Adrenal gland (tissue), 12 donors: ENCODE results near the gene LAMP1. TPM values are rescaled to one million over a fixed set of nuclear protein-coding genes. Genes with fewer than 3 reads are reported as not detected.

Experiments used
- DNase-seq, 7 donors: peaks; one replicate each; pipeline ENCODE4 v3.0.0-alpha.2; 2019 to 2020
- H3K27ac ChIP-seq, 5 donors: fragments of 200-600 bp; sonication (generic) in 4 of 5; 1 replicate in 3 of 5; 2 replicates in 2 of 5; pipeline versions ENCODE4 v1.5.1 to v1.8.0; 2016 to 2020; ENCODE audit warnings: mild to moderate bottlenecking in 1 of 5
- H3K27me3 ChIP-seq: fragments of 200-600 bp; 2 replicates; pipeline ENCODE4 v1.8.0; 2021
- H3K36me3 ChIP-seq, 2 donors: fragments of 200-600 bp; replicated peaks in 1 of 2; 1 replicate in 1 of 2; 2 replicates in 1 of 2; pipeline versions ENCODE4 v1.5.1 to v1.8.0; 2018 to 2022
- H3K4me1 ChIP-seq, 2 donors: fragments of 200-600 bp; replicated peaks in 1 of 2; 1 replicate in 1 of 2; 2 replicates in 1 of 2; pipeline versions ENCODE4 v1.5.1 to v1.8.0; 2018 to 2021
- H3K4me3 ChIP-seq, 4 donors: fragments of 200-600 bp; sonication (generic) in 3 of 4; one replicate each; pipeline ENCODE4 v1.5.1; 2016 to 2018
- H3K9me3 ChIP-seq, 3 donors: fragments of 200-600 bp; sonication (generic) in 1 of 3; replicated peaks in 1 of 3; 1 replicate in 2 of 3; 2 replicates in 1 of 3; pipeline versions ENCODE4 v1.5.1 to v1.8.0; 2016 to 2021
- POLR2A ChIP-seq, 2 donors: fragments of 450-650 bp; IDR thresholded peaks; one replicate each; pipeline ENCODE4 v1.6.1; 2017; ENCODE audit warnings: antibody characterized with exemption in 2 of 2, mild to moderate bottlenecking in 2 of 2, moderate library complexity in 1 of 2
- WGBS, 4 donors: extraction: QIAGEN DNeasy Blood & Tissue Kit in 2 of 4; methylation state at CpG; one replicate each; pipeline versions ENCODE4 v1.1.5 to v1.1.7; 2013 to 2017; 5-methylcytosine and 5-hydroxymethylcytosine counted together
- intact Hi-C, 2 donors: fragments of 100-400 bp; cut with DNase I; formaldehyde crosslinking; loops; one replicate each; pipeline versions ENCODE4 v1.14.1 to v1.15.0; 2022 to 2023
- polyA plus RNA-seq, 3 donors: library from polyadenylated mRNA; stranded (reverse); fragments of 200-250 nt in 2 of 3; fragments of 350-450 nt in 1 of 3; fragmentation: Illumina TruSeq in 1 of 3; extraction: RNeasy Lipid Tissue Mini Kit (QIAGEN cat#74804) in 1 of 3; gene quantifications; one replicate each; pipeline ENCODE4 v1.2.3, GENCODE V29; 2013 to 2014
- total RNA-seq, 9 donors: library from RNA; depleted of rRNA in 4 of 9; stranded (reverse); fragments of >200 nt in 4 of 9; fragments of 120-200 nt in 1 of 9; fragmentation: NEBNext Ultra II Directional in 1 of 9; extraction: Animal tissue kit (Norgen Biotek cat#: 25700) in 1 of 9; gene quantifications; one replicate each; pipeline versions ENCODE4 v1.1.0 to v1.2.4, GENCODE V29; 2013 to 2023
- TF ChIP-seq, protein P1 (sequence below), 6 experiments: fragments of 450-650 bp in 4 of 6; fragments of 200-600 bp in 2 of 6; sonication (generic) in 1 of 6; IDR thresholded peaks; 1 replicate in 5 of 6; 2 replicates in 1 of 6; pipeline versions ENCODE4 v1.5.1 to v1.8.0; 2016 to 2021; ENCODE audit warnings: antibody characterized with exemption in 6 of 6, mild to moderate bottlenecking in 2 of 6, moderate library complexity in 1 of 6
- donor health status: healthy with polysubstance abuse.
- donor health status: Bipolar disorder and iron deficiency.
- donor health status: DM: yes; HTN: yes; CAD: no.
- donor health status: DM: no; HTN: no; CAD: no.
- donor health status: DM: no; HTN: no; CAD: no.
- donor health status: DM: yes; HTN: yes; CAD: no.

Gene LAMP1
- total and polyA plus RNA-seq, 12 donors, result 40.6 to 267 (median 172) TPM

DNA sequence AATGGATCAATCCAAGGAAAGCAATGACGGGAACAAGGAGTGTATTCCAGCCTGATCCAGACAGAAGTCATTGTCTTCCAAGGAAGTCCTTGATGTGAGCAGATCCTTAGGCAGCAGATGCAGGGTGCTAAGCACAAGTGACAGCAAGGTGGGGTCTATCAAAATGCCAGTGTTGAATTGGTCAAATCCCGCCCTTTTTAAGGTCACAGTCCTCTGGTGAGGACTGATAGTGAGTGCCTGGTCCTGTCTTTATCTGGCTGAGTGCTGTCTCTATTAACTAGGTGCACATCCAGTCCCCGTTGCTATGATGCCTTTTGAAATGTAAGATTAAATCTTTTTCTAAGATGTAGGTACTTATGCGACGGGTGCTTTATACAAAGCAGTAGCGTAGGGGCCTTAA lies 1.3 kb upstream of the LAMP1 start:
- no peaks in the 10 kb centered on the region for H3K9me3 ChIP-seq
- intact Hi-C loops, result no loop called here

DNA sequence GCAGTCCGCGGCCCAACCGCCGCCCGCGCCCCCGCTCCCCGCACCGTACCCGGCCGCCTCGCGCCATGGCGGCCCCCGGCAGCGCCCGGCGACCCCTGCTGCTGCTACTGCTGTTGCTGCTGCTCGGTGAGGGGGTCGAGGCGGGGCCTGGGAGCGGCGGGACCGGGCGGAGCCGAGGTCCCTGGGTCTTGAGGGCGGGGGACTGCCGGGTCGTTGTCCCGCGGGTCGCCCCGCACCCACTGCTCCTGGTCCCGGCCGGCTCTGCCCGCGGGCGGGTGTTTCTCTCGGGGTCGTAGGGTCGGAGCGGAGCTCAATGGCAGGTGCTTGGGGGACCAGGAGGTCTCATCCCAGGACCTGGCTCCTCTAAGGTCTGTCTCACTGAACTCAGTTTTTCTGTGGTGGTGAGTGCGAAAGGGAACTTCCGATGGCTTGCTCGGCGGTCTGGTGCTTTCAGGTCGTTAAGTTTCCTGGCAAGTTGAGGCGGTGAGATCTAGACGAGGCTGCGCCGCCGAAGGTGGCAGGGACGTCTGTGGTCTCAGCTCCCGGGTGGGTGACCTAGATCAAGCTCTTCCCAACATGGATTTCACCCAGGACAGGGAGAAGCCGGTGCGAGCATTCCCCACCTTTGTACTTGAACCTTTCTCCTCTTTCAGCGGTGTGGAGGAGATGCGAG lies 467 bp downstream of the LAMP1 start:
- peak in 3 of 7 donors; percentile 31 to 45 (median 41) for DNase-seq
- no peaks in the 10 kb centered on the region for H3K27me3 ChIP-seq
- H3K4me3 ChIP-seq, result peak overlapping the region; percentile 9 to 98 (median 44)
- intact Hi-C loops, result no loop called here
- TF ChIP-seq, protein P1, sequence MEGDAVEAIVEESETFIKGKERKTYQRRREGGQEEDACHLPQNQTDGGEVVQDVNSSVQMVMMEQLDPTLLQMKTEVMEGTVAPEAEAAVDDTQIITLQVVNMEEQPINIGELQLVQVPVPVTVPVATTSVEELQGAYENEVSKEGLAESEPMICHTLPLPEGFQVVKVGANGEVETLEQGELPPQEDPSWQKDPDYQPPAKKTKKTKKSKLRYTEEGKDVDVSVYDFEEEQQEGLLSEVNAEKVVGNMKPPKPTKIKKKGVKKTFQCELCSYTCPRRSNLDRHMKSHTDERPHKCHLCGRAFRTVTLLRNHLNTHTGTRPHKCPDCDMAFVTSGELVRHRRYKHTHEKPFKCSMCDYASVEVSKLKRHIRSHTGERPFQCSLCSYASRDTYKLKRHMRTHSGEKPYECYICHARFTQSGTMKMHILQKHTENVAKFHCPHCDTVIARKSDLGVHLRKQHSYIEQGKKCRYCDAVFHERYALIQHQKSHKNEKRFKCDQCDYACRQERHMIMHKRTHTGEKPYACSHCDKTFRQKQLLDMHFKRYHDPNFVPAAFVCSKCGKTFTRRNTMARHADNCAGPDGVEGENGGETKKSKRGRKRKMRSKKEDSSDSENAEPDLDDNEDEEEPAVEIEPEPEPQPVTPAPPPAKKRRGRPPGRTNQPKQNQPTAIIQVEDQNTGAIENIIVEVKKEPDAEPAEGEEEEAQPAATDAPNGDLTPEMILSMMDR (IDR thresholded peaks at IDR 0.05), result no peak
- no peak for TF ChIP-seq POLR2A (IDR thresholded peaks at IDR 0.05)
- peak overlapping the region; percentile 54 to 98 (median 88) for H3K27ac ChIP-seq
- no peaks in the 10 kb centered on the region for H3K36me3 ChIP-seq
- H3K9me3 ChIP-seq, result no peaks in the 10 kb centered on the region
- WGBS, 4 donors, result 0 to 1% (median 1%) methylated on average over 15 to 58 of the region's 58 CpGs
- peaks cover 21 to 33% of the 10 kb centered on the region in 2 donors for H3K4me1 ChIP-seq

More for the DNA sequence above, 1.3 kb upstream of the LAMP1 start:
- Histone ChIP-seq H3K4me3 (no peak overlapping the region), H3K27me3 (no peaks in the 10 kb centered on the region), H3K4me1 (peaks cover 25 to 32% of the 10 kb centered on the region in 2 donors), H3K27ac (no peak overlapping the region), H3K36me3 (no peaks in the 10 kb centered on the region)
- TF ChIP-seq POLR2A (IDR thresholded peaks at IDR 0.05), result no peak
- TF ChIP-seq, protein P1 (IDR thresholded peaks at IDR 0.05), result no peak
- WGBS, 4 donors, result 84 to 96% (median 91%) methylated on average over 6 of the region's 6 CpGs
- DNase-seq, result no peak

GRCh38 chr13:113298043-113298945 lies 1.3 kb downstream of the LAMP1 start:
- TF ChIP-seq, protein P1 (IDR thresholded peaks at IDR 0.05), result no peak
- no peak for TF ChIP-seq POLR2A (IDR thresholded peaks at IDR 0.05)
- Histone ChIP-seq H3K4me1 (peaks cover 21 to 41% of the 10 kb centered on the region in 2 donors), H3K36me3 (no peaks in the 10 kb centered on the region), H3K27ac (peak overlapping the region in 4 of 5 donors; percentile 73 to 98 (median 90)), H3K9me3 (no peaks in the 10 kb centered on the region), H3K4me3 (peak overlapping the region in 3 of 4 donors; percentile 32 to 98 (median 56)), H3K27me3 (no peaks in the 10 kb centered on the region)
- 32 to 35% (median 33%) methylated on average over 19 of the region's 19 CpGs for WGBS, 4 donors
- peak in 1 of 7 donors; percentile 15 for DNase-seq
- intact Hi-C loops, result no loop called here

GRCh38 chr13:113299951-113300350 lies 2.9 kb downstream of the LAMP1 start:
- WGBS, 4 donors, result 63 to 75% (median 71%) methylated on average over 5 to 7 of the region's 7 CpGs
- peak in 1 of 7 donors; percentile 45 for DNase-seq
- Histone ChIP-seq H3K27me3 (no peaks in the 10 kb centered on the region), H3K4me1 (peaks cover 21 to 48% of the 10 kb centered on the region in 2 donors), H3K9me3 (no peaks in the 10 kb centered on the region), H3K27ac (peak overlapping the region in 2 of 5 donors; percentile 5 to 26), H3K36me3 (no peaks in the 10 kb centered on the region), H3K4me3 (no peak overlapping the region)
- no peak for TF ChIP-seq POLR2A (IDR thresholded peaks at IDR 0.05)
- TF ChIP-seq, protein P1 (IDR thresholded peaks at IDR 0.05), result no peak
- intact Hi-C loops, result no loop called here
